T-helper 1 cell (primary cell): ENCODE results near the gene RO60.
A peak's percentile ranks its signal among the peaks of the same experiment; 100 is the strongest.

Source experiments
- DNase-seq, 5 donors: peaks; one replicate each; pipeline ENCODE4 v3.0.0-alpha.2; 2012 to 2020

RO60 gene

DNA sequence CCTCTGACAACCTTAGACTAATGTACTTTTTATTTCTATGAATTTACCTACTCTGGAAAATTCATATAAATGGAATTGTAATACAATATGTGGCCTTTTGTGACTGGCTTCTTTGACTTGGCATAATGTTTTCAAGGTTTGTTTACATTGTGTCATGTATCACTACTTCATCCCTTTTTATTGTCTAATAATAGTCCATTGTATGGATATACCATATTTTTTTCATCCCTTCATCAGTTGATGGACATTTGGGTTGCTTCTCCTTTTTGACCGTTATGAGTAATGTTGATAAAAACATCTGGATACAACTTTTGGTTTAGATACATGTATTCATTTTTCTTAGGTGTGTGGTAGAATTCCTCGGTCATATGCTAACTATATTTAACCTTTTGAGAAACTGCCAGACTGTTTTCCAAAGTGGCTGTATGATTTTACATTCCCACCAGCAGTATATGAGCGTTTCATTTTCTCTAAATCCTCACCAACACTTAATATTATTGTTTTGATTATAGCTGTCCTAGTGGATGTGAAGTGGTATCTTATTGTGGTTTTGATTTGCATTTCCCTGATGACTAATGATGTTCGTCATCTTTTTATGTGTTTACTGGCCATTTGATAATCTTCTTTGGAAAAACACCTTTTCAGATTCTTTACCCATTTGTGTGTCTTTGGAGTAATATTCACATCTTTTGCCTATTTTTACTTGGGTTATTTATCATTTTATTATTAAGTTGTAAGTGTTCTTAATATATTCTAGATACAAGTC, 3.5 kb downstream of the RO60 start:
- DNase-seq, result no peak

DNA sequence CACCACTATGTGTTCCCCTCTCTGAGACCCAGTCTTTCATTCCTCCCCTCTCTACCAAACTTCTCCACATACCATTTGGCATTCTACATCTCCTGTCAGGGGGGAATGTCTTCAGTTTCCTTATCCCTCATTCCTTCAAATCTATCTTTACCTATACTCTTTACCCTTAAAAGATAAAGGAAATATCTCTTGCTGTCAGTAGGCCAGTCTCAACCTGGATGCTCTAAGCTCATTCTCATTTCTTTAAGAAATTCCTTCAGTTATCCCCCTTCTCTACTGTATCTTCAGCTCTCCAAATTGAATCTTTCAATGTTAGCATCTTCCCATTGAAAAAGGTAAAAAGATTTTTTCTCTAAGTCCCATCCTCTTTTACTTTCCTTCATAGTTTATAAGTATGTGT, 6.5 kb downstream of the RO60 start:
- no peak for DNase-seq

DNA sequence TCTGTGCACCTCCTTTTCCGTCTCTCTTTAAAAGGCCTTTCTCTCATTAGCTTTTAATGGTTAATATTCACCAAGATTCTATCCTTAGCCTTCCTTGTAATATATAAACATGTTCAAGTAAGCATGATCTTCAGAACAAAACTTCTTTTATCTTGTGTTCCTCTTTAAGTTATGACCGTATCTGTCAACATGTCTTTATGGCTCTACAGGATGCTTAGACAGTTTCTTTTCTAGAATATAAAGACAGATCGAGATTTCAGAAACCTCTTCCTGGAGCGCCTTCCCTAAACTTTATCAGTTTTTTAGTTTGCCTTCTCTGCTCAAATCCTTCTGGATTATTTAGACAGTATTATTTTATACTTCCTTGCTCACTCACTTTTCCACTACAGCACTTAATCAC, 7.2 kb downstream of the RO60 start:
- DNase-seq, result no peak

GRCh38 chr1:193068013-193068412, 8.6 kb downstream of the RO60 start:
- DNase-seq, result no peak

GRCh38 chr1:193069748-193070385, 10.5 kb downstream of the RO60 start:
- no peak for DNase-seq

GRCh38 chr1:193070386-193070753, 11.0 kb downstream of the RO60 start:
- no peak for DNase-seq

- peak in 1 of 5 donors; percentile 43 for DNase-seq
These were observed 11.5 kb downstream of the RO60 start for GRCh38 chr1:193070942-193071341.

GRCh38 chr1:193077991-193078390, 18.6 kb downstream of the RO60 start:
- no peak for DNase-seq

DNA sequence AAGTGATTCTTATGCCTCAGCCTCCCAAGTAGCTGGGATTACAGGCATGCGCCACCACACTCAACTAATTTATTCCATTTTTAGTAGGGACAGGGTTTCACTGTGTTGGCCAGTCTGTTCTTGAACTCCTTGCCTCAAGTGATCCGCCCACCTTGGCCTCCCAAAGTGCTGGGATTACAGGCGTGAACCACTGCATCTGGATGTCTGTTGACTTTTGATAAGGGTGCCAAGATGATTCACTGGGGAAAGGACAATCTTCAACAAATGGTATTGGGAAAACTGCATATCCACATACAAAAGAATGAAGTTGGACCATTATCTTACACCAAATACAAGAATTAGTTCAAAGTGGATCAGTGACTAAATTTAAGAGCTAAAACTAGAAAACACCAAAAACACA, 19.8 kb downstream of the RO60 start:
- DNase-seq, result no peak

DNA sequence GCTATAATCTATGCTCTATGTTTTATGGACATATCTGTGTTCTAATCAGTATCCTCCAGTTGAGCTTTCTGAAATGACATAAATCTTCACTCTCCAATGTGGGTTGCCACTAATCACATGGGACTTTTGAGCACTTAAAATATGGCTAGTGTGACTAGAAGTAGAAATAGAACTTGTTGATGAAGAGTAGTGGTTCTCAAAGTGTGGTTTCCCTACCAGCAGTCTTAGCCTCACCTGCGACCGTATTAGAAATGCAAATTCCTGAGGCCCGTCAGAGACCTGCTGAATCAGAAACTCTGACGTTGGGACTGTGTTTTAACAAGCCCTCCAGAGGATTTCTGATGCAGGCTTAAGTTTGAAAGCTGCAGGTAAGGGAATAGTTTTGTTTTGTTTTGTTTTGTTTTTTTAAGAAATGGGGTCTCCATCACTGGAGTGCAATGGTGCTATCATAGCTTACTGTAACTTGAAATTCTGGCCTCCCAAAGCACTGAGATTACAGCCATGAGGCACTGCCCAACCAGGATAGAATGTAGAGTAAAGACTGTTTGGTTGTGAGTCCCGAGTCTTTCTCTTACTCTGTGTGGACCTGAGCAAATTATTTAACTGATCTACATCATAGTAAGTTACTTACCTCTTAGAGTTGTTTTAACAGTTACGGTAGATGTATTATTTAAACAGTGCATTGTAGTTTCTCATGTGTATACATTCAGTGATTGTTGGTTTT, 24.1 kb downstream of the RO60 start:
- DNase-seq, result no peak

- no peak for DNase-seq
These were observed 25.9 kb downstream of the RO60 start for GRCh38 chr1:193085263-193085662.

DNA sequence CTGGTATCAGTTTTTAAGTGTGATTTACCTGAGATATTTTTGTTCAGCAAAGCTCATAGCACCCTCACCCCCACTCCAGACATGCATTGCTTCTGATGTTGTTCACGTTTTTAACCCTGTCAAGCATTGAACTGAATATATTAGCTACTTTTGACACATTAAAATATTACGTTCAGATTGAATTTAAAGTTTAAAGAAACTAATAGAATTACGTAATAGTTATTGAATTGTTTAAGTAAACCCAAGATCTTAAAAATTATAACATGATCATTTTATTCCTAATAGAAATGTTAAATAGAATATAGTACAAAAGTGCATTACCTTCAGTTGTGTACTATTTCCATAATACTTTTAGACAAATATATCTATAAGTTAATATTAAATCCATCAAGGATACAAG, 26.9 kb downstream of the RO60 start:
- no peak for DNase-seq

GRCh38 chr1:193087893-193088292, 28.5 kb downstream of the RO60 start:
- DNase-seq, result no peak

GRCh38 chr1:193090865-193091264, 31.5 kb downstream of the RO60 start:
- DNase-seq, result no peak

DNA sequence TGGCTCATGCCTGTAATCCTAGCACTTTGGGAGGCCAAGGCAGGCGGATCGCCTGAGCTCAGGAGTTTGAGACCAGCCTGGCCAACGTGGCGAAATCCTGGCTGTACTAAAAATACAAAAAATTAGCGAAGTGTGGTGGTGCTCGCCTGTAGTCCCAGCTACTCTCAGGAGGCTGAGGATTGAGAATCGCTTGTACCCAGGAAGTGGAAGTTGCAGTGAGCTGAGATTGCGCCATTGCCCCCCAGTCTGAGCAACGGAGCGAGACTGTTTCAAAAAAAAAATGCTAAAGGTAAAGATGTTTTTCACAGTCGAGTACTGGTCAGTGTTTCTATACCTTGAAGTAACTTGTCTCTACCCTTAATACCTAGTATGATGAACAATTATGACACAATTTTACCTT, 34.7 kb downstream of the RO60 start:
- no peak for DNase-seq

GRCh38 chr1:193102662-193103061, 43.2 kb downstream of the RO60 start:
- no peak for DNase-seq

DNA sequence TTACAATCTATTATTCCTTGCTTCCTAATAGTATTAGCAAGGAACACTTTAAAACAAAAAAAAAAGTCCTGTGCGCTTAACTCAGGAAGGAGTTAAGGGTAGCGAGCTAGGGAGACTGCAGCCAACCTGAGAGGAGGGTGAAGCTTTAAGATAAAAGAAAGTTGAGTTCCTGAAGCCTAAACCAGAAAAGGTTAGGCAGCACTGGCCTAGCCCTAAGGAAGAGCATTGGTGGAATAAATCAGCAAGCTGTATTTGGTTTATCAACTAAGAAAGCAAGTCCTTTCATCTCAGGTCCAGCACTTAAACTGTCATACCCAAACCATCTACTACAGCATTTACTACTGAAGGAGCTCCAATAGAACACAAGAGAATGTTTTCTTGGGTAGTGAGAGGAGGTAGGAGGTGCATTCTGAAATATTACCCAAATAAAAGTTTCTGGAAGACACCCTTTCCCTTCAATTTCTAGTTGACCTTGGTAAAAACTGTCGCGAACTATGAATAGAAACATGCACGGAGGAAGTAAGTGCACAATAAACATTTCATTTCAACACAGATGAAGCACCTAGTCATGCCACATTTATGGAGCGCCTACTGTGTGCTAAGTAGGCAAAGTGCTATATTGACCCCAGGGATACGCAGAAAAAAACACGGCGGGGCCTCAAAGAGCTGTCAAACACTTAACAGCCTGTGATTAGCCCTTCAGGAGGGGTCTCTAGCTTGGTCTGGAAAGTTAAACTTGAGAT, 44.5 kb downstream of the RO60 start:
- DNase-seq, result no peak

DNA sequence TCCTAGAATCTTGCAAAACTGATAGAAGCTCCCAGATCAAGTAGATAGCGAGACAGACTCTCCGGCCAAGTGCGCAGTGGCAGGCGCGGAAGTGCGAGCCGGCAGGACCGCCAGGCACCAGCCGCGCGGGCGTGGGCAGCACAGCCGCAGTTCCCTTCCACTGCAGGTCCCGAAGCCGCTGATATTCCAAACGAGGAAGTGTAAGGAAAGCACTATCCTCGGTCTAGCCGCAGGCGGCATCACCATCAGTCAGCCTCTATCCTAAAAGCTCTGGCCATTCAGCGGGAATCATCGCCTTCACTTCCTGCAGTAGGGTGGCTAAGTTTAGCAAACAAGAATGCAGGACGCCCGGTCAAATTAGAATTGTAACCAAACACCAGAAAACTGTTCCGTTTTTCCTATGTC, 45.1 kb downstream of the RO60 start:
- peak in 1 of 5 donors; percentile 19 for DNase-seq

- peak; percentile 32 to 59 (median 40) for DNase-seq
These were observed 45.8 kb downstream of the RO60 start, which contains the start of gene GLRX2 for GRCh38 chr1:193104907-193105820. Gene GLRX2, minus strand, starts transcription at chr1:193105414. Its CDS starts 32 bp downstream, at chr1:193105382.

- no peak for DNase-seq
These were observed 46.4 kb downstream of the RO60 start for GRCh38 chr1:193105821-193106177.

- DNase-seq, result no peak
These were observed 49.1 kb downstream of the RO60 start for GRCh38 chr1:193108471-193108870.
